H1 (cell line): ENCODE data around the gene SPRR4. TPM values are rescaled to one million over a fixed set of nuclear protein-coding genes. Genes with fewer than 3 reads are reported as not detected.

ENCODE experiments used
- BACH1 ChIP-seq: IDR thresholded peaks from 2 replicates; pipeline ENCODE4 v1.6.1; 2012; ENCODE audit warnings: low read length, improper control_type of control experiment
- EZH2 ChIP-seq: fragments of 200-600 bp; sonication (generic); IDR thresholded peaks from 2 replicates; pipeline ENCODE4 v1.7.1; 2012; ENCODE audit warnings: low read depth, mild to moderate bottlenecking, moderate library complexity, low read length, inconsistent platforms; ENCODE audit not compliant: severe bottlenecking
- HDAC2 ChIP-seq, 2 experiments: fragments of 300-600 bp in 1 of 2; sonication (generic) in 1 of 2; IDR thresholded peaks; 2 replicates each; pipeline ENCODE4 v1.6.1; 2011 to 2012; ENCODE audit warnings: low read depth in 2 of 2, low read length in 2 of 2, mild to moderate bottlenecking in 2 of 2, moderate library complexity in 2 of 2, borderline replicate concordance in 1 of 2, inconsistent platforms in 1 of 2
- polyA plus RNA-seq, 7 experiments: library from polyadenylated mRNA; depleted of rRNA in 3 of 7; stranded (reverse) in 5 of 7; unstranded in 2 of 7; fragments of >200 nt in 5 of 7; fragments of 200-250 nt in 2 of 7; gene quantifications; 1 replicate in 5 of 7; 2 replicates in 1 of 7; 4 replicates in 1 of 7; pipeline versions ENCODE4 v1.2.1 to v1.2.3, GENCODE V29; 2011 to 2013; ENCODE audit warnings: missing spikeins in 2 of 7, mixed read lengths in 2 of 7
- total RNA-seq: library from RNA; stranded (reverse); fragmentation: NEBNext Ultra II Directional; extraction: Animal tissue kit (Norgen Biotek cat#: 25700); gene quantifications from 2 replicates; pipeline ENCODE4 v1.2.1, GENCODE V29; 2021

The SPRR4 gene
- total and polyA plus RNA-seq, 2 of the 8 experiments (the other 6 are each of a cell fraction or from before 2014, with no cell fraction given): not detected

GRCh38 chr1:152959273-152959672, 11.2 kb upstream of the SPRR4 start (continued):
- TF ChIP-seq EZH2: no peak
- TF ChIP-seq BACH1: no peak
- no peak for TF ChIP-seq HDAC2 (IDR thresholded peaks at IDR 0.05; ENCODE audit: borderline replicate concordance in 1 of 2, low read depth in 2 of 2, low read length in 2 of 2)
